Raji (cell line): ENCODE measurements around the gene RAD51B.

Source experiments
- POLR2A ChIP-seq: IDR thresholded peaks from 2 replicates; pipeline ENCODE4 v1.6.1; 2011; ENCODE audit warnings: low read depth, low read length, control low read depth; ENCODE audit not compliant: insufficient read depth

Gene RAD51B

GRCh38 chr14:68460541-68460940 is 641.0 kb downstream of the RAD51B start:
- TF ChIP-seq POLR2A, result no peak

GRCh38 chr14:68461086-68461485 is 641.5 kb downstream of the RAD51B start:
- TF ChIP-seq POLR2A, result no peak

GRCh38 chr14:68462683-68463082 is 643.1 kb downstream of the RAD51B start:
- no peak for TF ChIP-seq POLR2A

- no peak for TF ChIP-seq POLR2A
These were observed 643.7 kb downstream of the RAD51B start for GRCh38 chr14:68463299-68463698.

- no peak for TF ChIP-seq POLR2A
These were observed 644.3 kb downstream of the RAD51B start for GRCh38 chr14:68463705-68464374.

GRCh38 chr14:68464711-68465110 is 645.1 kb downstream of the RAD51B start:
- no peak for TF ChIP-seq POLR2A

- no peak for TF ChIP-seq POLR2A
These were observed 647.0 kb downstream of the RAD51B start for GRCh38 chr14:68466491-68466977.

GRCh38 chr14:68467425-68467824 is 647.8 kb downstream of the RAD51B start:
- TF ChIP-seq POLR2A, result no peak

- no peak for TF ChIP-seq POLR2A
These were observed 649.0 kb downstream of the RAD51B start for GRCh38 chr14:68468437-68469207.

- no peak for TF ChIP-seq POLR2A
These were observed 649.7 kb downstream of the RAD51B start for GRCh38 chr14:68469208-68469713.

GRCh38 chr14:68470361-68470760 is 650.8 kb downstream of the RAD51B start:
- TF ChIP-seq POLR2A, result no peak

GRCh38 chr14:68471029-68471963 is 651.7 kb downstream of the RAD51B start:
- TF ChIP-seq POLR2A, result no peak

- TF ChIP-seq POLR2A, result no peak
These were observed 652.5 kb downstream of the RAD51B start for GRCh38 chr14:68471964-68472508.

GRCh38 chr14:68473069-68473468 is 653.5 kb downstream of the RAD51B start:
- TF ChIP-seq POLR2A, result no peak

- no peak for TF ChIP-seq POLR2A
These were observed 654.2 kb downstream of the RAD51B start for GRCh38 chr14:68473794-68474193.

- no peak for TF ChIP-seq POLR2A
These were observed 655.2 kb downstream of the RAD51B start for GRCh38 chr14:68474741-68475140.
